Common myeloid progenitor, CD34-positive (primary cell): ENCODE measurements around the gene USB1.
A peak's percentile ranks its signal among the peaks of the same experiment; 100 is the strongest.

Source experiments
- CTCF ChIA-PET: fragments of 350-600 bp; sonication (Branson Sonifier 250); formaldehyde crosslinking; loops from one replicate; lab custom pipeline; 2021; ENCODE audit warnings: antibody characterized with exemption; lab: Charles Lee
- POLR2A ChIA-PET: fragments of 350-600 bp; sonication (Branson Sonifier 250); formaldehyde crosslinking; loops from one replicate; lab custom pipeline; 2021; ENCODE audit warnings: antibody characterized with exemption; lab: Charles Lee
- DNase-seq, 3 donors: peaks; one replicate each; pipeline versions ENCODE4 v3.0.0 to v3.0.0-alpha.2; 2013
- H3K27ac ChIP-seq, 2 experiments: 1 replicate in 1 of 2; 2 replicates in 1 of 2; pipeline ENCODE4 v1.7.0; 2013; ENCODE audit warnings: inconsistent platforms in 2 of 2, low read length in 2 of 2, mild to moderate bottlenecking in 2 of 2, low read depth in 1 of 2, moderate library complexity in 1 of 2; ENCODE audit not compliant: severe bottlenecking in 2 of 2, insufficient read depth in 1 of 2, poor library complexity in 1 of 2
- H3K27me3 ChIP-seq, 5 experiments: replicated peaks in 2 of 5; 1 replicate in 3 of 5; 2 replicates in 2 of 5; pipeline versions ENCODE4 v1.6.1 to v1.7.0; 2013; ENCODE audit warnings: low read length in 4 of 5, mild to moderate bottlenecking in 2 of 5, moderate library complexity in 2 of 5, inconsistent platforms in 1 of 5; ENCODE audit not compliant: insufficient read depth in 5 of 5, control insufficient read depth in 4 of 5
- H3K36me3 ChIP-seq, 4 experiments: 1 replicate in 2 of 4; 2 replicates in 2 of 4; pipeline versions ENCODE4 v1.6.1 to v1.7.0; 2013; ENCODE audit warnings: low read length in 3 of 4, control low read depth in 1 of 4, mild to moderate bottlenecking in 1 of 4; ENCODE audit not compliant: control insufficient read depth in 4 of 4, insufficient read depth in 4 of 4
- H3K4me1 ChIP-seq, 4 experiments: 1 replicate in 3 of 4; 2 replicates in 1 of 4; pipeline versions ENCODE4 v1.6.1 to v1.7.1; 2013; ENCODE audit warnings: low read length in 3 of 4, mild to moderate bottlenecking in 3 of 4, control low read depth in 1 of 4, inconsistent platforms in 1 of 4, moderate library complexity in 1 of 4; ENCODE audit not compliant: control insufficient read depth in 4 of 4, insufficient read depth in 4 of 4; ENCODE audit errors: control extremely low read depth in 1 of 4
- H3K4me3 ChIP-seq, 7 experiments: 1 replicate in 4 of 7; 2 replicates in 3 of 7; pipeline versions ENCODE4 v1.5.1 to v1.7.0; 2013; ENCODE audit warnings: mild to moderate bottlenecking in 7 of 7, low read length in 6 of 7, moderate library complexity in 6 of 7, inconsistent platforms in 2 of 7, low read depth in 2 of 7, control low read depth in 1 of 7; ENCODE audit not compliant: insufficient read depth in 4 of 7, control insufficient read depth in 1 of 7; ENCODE audit errors: extremely low read depth in 1 of 7
- H3K9me3 ChIP-seq, 5 experiments: 1 replicate in 4 of 5; 2 replicates in 1 of 5; pipeline versions ENCODE4 v1.6.1 to v1.7.1; 2013; ENCODE audit warnings: low read length in 4 of 5, mild to moderate bottlenecking in 2 of 5, inconsistent platforms in 1 of 5, low read depth in 1 of 5, moderate library complexity in 1 of 5; ENCODE audit not compliant: control insufficient read depth in 4 of 5, insufficient read depth in 2 of 5; ENCODE audit errors: control extremely low read depth in 1 of 5
- WGBS: methylation state at CpG from one replicate; pipeline ENCODE4 v1.1.5; 2013; ENCODE audit not compliant: insufficient coverage; 5-methylcytosine and 5-hydroxymethylcytosine counted together

The USB1 gene

DNA sequence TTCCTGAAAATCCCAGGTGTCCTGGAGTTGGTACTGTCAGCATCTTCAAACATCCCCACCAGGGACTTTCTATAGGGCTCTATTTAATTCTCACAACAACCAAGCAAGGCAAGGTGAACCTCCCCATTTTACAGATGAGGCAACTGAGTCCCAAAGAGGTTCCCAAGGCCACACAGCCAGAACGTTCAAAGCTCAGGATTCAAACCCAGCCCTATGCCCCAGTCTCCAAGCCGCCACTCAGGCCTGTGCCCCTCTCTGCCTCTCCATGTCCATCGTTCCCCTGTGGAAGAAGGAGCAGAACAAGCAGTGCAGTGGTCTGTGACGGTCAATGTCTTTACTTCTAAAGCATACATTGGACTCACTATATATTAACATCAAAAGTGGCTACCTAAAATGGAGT is 6.8 kb upstream of the USB1 start:
- H3K4me3 ChIP-seq = no peak overlapping the region
- 100% methylated on average over 2 of the region's 4 CpGs for WGBS
- H3K9me3 ChIP-seq = no peaks in the 10 kb centered on the region
- H3K36me3 ChIP-seq = peaks cover 0 to 43% (median 21%) of the 10 kb centered on the region in 4 experiments
- DNase-seq = no peak
- H3K27ac ChIP-seq = no peak overlapping the region
- POLR2A ChIA-PET = no interaction called here
- H3K27me3 ChIP-seq = no peaks in the 10 kb centered on the region
- CTCF ChIA-PET = interaction anchor here (0.8 to 3.8 kb wide), 4 partner anchors 14 to 413 kb away, joined by 3 to 18 read pairs (median 3); no protein-coding TSS in a partner anchor
- H3K4me1 ChIP-seq = peaks cover 3 to 24% (median 19%) of the 10 kb centered on the region in 4 experiments

GRCh38 chr16:57994778-57995177 is 6.4 kb upstream of the USB1 start:
- Histone ChIP-seq H3K4me1 (peaks cover 4 to 28% (median 23%) of the 10 kb centered on the region in 4 experiments), H3K4me3 (no peak overlapping the region), H3K27ac (no peak overlapping the region), H3K9me3 (no peaks in the 10 kb centered on the region), H3K36me3 (peaks cover 0 to 43% (median 21%) of the 10 kb centered on the region in 4 experiments), H3K27me3 (no peaks in the 10 kb centered on the region)
- ChIA-PET CTCF (interaction anchor here (0.5 to 3.8 kb wide), 3 partner anchors 26 to 94 kb away, joined by 3 to 18 read pairs (median 3); no protein-coding TSS in a partner anchor), POLR2A (no interaction called here)
- DNase-seq = peak; percentile 69 to 84 (median 83)
- WGBS = 3% methylated on average over 4 of the region's 4 CpGs

DNA sequence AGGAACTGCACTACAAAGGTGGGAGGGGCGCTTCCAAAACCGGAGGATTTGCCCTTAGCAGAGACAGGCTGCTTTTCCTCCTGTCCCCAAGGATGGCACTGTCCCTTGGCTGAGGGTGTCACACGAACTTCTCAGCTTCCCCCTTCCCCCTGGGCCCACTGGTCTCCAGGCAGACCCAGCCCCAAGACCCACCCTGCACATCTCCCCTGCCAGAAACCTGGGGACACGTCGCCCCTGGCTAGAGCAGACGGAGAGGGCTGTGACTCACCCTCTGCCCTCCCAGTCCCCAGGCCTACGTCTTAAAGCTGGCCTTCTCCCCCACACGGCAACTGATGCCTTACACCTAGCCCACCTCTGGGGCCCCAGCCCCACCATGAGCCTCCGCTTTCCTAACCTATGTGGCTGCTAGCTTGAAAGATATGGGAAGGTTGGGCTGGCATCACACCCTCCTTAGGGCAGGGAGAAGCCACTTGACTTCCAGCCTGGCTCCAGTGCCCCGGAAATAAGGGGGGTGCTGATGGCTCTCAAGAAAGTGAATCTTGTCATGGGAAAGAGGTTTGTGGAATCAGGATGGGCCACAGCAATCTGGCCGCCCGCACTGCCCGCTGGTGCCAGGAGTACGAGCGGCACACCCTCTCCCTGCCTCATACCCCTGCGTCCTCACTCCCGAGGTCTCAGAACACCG is 5.3 kb upstream of the USB1 start:
- no peak overlapping the region for H3K27ac ChIP-seq
- ChIA-PET POLR2A (no interaction called here), CTCF (interaction anchor here (0.5 to 3.8 kb wide), 4 partner anchors 16 to 193 kb away, joined by 3 to 18 read pairs (median 3); no protein-coding TSS in a partner anchor)
- no peak for DNase-seq
- H3K4me3 ChIP-seq = no peak overlapping the region
- WGBS = 95% methylated on average over 16 of the region's 18 CpGs
- H3K9me3 ChIP-seq = no peaks in the 10 kb centered on the region
- peaks cover 0 to 43% (median 21%) of the 10 kb centered on the region in 4 experiments for H3K36me3 ChIP-seq
- peaks cover 4 to 33% (median 27%) of the 10 kb centered on the region in 4 experiments for H3K4me1 ChIP-seq
- H3K27me3 ChIP-seq = no peaks in the 10 kb centered on the region

GRCh38 chr16:57996406-57997175 is 4.6 kb upstream of the USB1 start:
- no peaks in the 10 kb centered on the region for H3K27me3 ChIP-seq
- no peak overlapping the region for H3K27ac ChIP-seq
- H3K36me3 ChIP-seq = peaks cover 0 to 43% (median 21%) of the 10 kb centered on the region in 4 experiments
- CTCF ChIA-PET = interaction anchor here (1.1 to 7.7 kb wide), 3 partner anchors 16 to 97 kb away, joined by 3 to 61 read pairs (median 32); no protein-coding TSS in a partner anchor
- H3K4me3 ChIP-seq = no peak overlapping the region
- peaks cover 4 to 36% (median 31%) of the 10 kb centered on the region in 4 experiments for H3K4me1 ChIP-seq
- POLR2A ChIA-PET = no interaction called here
- H3K9me3 ChIP-seq = no peaks in the 10 kb centered on the region
- no peak for DNase-seq
- WGBS = 98% methylated on average over 61 of the region's 62 CpGs

DNA sequence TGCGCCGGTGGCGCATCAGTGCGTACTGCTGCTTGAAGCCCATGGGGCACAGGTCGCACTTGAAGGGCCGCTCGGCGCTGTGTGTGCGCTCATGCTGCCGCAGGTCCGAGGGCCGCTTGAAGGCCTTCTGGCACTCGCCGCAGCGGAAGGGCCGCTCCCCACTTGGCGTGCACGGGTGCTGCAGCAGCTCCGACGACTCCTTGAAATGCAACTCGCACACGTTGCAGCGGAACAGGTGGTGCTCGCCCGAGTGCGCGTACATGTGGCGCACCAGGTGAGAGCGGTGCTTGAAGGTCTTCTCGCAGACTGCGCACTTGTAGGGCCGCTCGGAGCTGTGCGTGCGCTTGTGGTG is 4.1 kb upstream of the USB1 start:
- WGBS = 98% methylated on average over 35 of the region's 35 CpGs
- H3K4me3 ChIP-seq = no peak overlapping the region
- POLR2A ChIA-PET = no interaction called here
- peaks cover 4 to 41% (median 36%) of the 10 kb centered on the region in 4 experiments for H3K4me1 ChIP-seq
- H3K36me3 ChIP-seq = peaks cover 0 to 43% (median 21%) of the 10 kb centered on the region in 4 experiments
- DNase-seq = no peak
- CTCF ChIA-PET = interaction anchor here (7.0 to 7.7 kb wide), 2 partner anchors 90 to 98 kb away, joined by 32 to 61 read pairs; no protein-coding TSS in a partner anchor
- H3K27me3 ChIP-seq = no peaks in the 10 kb centered on the region
- H3K27ac ChIP-seq = no peak overlapping the region
- no peaks in the 10 kb centered on the region for H3K9me3 ChIP-seq

DNA sequence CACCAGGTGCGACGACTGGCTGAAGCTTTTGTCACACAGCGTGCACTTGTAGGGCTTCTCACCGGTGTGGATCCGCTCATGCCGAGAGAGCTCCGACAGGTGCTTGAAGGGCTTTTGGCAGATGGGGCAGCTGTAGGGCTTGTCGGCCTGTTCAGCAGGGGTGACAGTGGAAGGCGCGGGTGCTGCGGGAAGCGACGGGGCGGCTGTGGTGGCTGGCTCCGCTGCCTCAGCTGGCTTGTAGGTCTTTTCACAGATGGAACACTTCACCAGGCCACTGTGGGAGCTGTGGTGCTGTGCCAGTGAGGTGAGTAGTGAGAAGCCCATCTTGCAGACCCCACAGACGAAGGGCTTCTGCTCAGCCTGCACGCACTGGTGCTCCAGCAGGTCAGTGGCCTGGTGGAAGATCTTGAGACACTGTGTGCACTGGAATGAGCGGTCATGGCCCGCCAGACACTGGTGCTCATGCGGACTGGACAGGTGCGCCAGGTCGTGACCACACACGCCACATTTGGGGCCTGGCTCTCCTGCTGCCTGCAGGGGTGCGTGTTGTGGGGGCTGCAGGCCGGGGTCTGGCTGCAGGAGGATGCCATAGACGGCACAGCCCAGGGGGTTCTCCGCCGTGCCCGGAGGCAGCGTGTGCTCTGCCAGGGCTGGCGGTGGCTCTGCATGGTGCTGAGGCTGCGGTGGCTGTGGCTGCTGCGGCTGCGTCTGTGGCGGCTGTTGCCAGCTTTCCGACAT is 3.5 kb upstream of the USB1 start:
- Histone ChIP-seq H3K4me1 (peaks cover 4 to 41% (median 36%) of the 10 kb centered on the region in 4 experiments), H3K27me3 (no peaks in the 10 kb centered on the region), H3K36me3 (peaks cover 0 to 43% (median 22%) of the 10 kb centered on the region in 4 experiments), H3K4me3 (no peak overlapping the region), H3K27ac (no peak overlapping the region), H3K9me3 (no peaks in the 10 kb centered on the region)
- 97% methylated on average over 36 of the region's 36 CpGs for WGBS
- POLR2A ChIA-PET = no interaction called here
- no peak for DNase-seq
- CTCF ChIA-PET = interaction anchor here (1.1 to 7.7 kb wide), 3 partner anchors 91 to 349 kb away, joined by 3 to 61 read pairs (median 32); no protein-coding TSS in a partner anchor
